GM23338 (cell line): ENCODE results near the gene MBD5.

Experiments used
- CREB1 ChIP-seq: fragments of 250-450 bp; sonication (Bioruptor Pico); IDR thresholded peaks from 2 replicates; pipeline ENCODE4 v1.5.0; 2020; ENCODE audit warnings: low read depth, mild to moderate bottlenecking, moderate library complexity
- CTCF ChIP-seq, 2 experiments: fragments of 200-600 bp in 1 of 2; sonication (generic) in 1 of 2; conservative IDR thresholded peaks; 2 replicates each; pipeline versions ENCODE4 v1.5.1 to v1.6.1; 2016 to 2017; ENCODE audit warnings: antibody characterized with exemption in 2 of 2, low read depth in 2 of 2, mild to moderate bottlenecking in 2 of 2, moderate library complexity in 1 of 2
- EZH2 ChIP-seq: fragments of 200-600 bp; sonication (generic); IDR thresholded peaks from one replicate; pipeline ENCODE4 v1.8.0; 2017; ENCODE audit warnings: antibody characterized with exemption, mild to moderate bottlenecking, low read depth; ENCODE audit not compliant: unreplicated experiment
- EZH2phosphoT487 ChIP-seq: fragments of 200-600 bp; sonication (generic); IDR thresholded peaks from one replicate; pipeline ENCODE4 v1.8.1; 2018; ENCODE audit warnings: antibody characterized with exemption; ENCODE audit not compliant: unreplicated experiment
- JUNB ChIP-seq: IDR thresholded peaks from one replicate; pipeline ENCODE4 v1.6.1; 2016; ENCODE audit warnings: antibody characterized with exemption; ENCODE audit not compliant: unreplicated experiment
- NANOG ChIP-seq: IDR thresholded peaks from 2 replicates; pipeline ENCODE4 v1.6.1; 2016; ENCODE audit warnings: antibody characterized with exemption, borderline replicate concordance
- POLR2AphosphoS5 ChIP-seq: IDR thresholded peaks from 2 replicates; pipeline ENCODE4 v1.6.1; 2016; ENCODE audit warnings: antibody characterized with exemption, low read depth
- STAT1 ChIP-seq: IDR thresholded peaks from one replicate; pipeline ENCODE4 v1.6.1; 2016; ENCODE audit warnings: antibody characterized with exemption; ENCODE audit not compliant: unreplicated experiment
- ZNF114 ChIP-seq: fragments of 250-450 bp; sonication (Bioruptor Pico); IDR thresholded peaks from 2 replicates; pipeline ENCODE4 v1.5.0; 2020; ENCODE audit warnings: mild to moderate bottlenecking, moderate library complexity
- ZNF331 ChIP-seq: fragments of 250-450 bp; sonication (Bioruptor Pico); IDR thresholded peaks from 2 replicates; pipeline ENCODE4 v1.5.0; 2020; ENCODE audit warnings: low read depth, mild to moderate bottlenecking, moderate library complexity
- TF ChIP-seq, protein P1 (sequence below): IDR thresholded peaks from one replicate; pipeline ENCODE4 v1.6.1; 2018; ENCODE audit warnings: antibody characterized with exemption; ENCODE audit not compliant: unreplicated experiment
- TF ChIP-seq, protein P2 (sequence below): fragments of 250-450 bp; sonication (Bioruptor Pico); IDR thresholded peaks from 2 replicates; pipeline ENCODE4 v1.5.0; 2020; ENCODE audit warnings: mild to moderate bottlenecking, moderate library complexity
- TF ChIP-seq, protein P3 (sequence below): IDR thresholded peaks from 2 replicates; pipeline ENCODE4 v1.6.1; 2016; ENCODE audit warnings: antibody characterized with exemption

GRCh38 chr2:148253685-148254084, 232.8 kb downstream of the MBD5 start:
- TF ChIP-seq, protein P1, sequence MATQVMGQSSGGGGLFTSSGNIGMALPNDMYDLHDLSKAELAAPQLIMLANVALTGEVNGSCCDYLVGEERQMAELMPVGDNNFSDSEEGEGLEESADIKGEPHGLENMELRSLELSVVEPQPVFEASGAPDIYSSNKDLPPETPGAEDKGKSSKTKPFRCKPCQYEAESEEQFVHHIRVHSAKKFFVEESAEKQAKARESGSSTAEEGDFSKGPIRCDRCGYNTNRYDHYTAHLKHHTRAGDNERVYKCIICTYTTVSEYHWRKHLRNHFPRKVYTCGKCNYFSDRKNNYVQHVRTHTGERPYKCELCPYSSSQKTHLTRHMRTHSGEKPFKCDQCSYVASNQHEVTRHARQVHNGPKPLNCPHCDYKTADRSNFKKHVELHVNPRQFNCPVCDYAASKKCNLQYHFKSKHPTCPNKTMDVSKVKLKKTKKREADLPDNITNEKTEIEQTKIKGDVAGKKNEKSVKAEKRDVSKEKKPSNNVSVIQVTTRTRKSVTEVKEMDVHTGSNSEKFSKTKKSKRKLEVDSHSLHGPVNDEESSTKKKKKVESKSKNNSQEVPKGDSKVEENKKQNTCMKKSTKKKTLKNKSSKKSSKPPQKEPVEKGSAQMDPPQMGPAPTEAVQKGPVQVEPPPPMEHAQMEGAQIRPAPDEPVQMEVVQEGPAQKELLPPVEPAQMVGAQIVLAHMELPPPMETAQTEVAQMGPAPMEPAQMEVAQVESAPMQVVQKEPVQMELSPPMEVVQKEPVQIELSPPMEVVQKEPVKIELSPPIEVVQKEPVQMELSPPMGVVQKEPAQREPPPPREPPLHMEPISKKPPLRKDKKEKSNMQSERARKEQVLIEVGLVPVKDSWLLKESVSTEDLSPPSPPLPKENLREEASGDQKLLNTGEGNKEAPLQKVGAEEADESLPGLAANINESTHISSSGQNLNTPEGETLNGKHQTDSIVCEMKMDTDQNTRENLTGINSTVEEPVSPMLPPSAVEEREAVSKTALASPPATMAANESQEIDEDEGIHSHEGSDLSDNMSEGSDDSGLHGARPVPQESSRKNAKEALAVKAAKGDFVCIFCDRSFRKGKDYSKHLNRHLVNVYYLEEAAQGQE: no peak
- TF ChIP-seq POLR2AphosphoS5: no peak
- no peak for TF ChIP-seq CTCF (conservative IDR thresholded peaks at IDR 0.05; ENCODE audit: low read depth in 2 of 2)
- TF ChIP-seq JUNB: no peak
- no peak for TF ChIP-seq EZH2
- TF ChIP-seq CREB1 (CRISPR knock-in tag): no peak
- TF ChIP-seq EZH2phosphoT487: no peak
- TF ChIP-seq, protein P2, sequence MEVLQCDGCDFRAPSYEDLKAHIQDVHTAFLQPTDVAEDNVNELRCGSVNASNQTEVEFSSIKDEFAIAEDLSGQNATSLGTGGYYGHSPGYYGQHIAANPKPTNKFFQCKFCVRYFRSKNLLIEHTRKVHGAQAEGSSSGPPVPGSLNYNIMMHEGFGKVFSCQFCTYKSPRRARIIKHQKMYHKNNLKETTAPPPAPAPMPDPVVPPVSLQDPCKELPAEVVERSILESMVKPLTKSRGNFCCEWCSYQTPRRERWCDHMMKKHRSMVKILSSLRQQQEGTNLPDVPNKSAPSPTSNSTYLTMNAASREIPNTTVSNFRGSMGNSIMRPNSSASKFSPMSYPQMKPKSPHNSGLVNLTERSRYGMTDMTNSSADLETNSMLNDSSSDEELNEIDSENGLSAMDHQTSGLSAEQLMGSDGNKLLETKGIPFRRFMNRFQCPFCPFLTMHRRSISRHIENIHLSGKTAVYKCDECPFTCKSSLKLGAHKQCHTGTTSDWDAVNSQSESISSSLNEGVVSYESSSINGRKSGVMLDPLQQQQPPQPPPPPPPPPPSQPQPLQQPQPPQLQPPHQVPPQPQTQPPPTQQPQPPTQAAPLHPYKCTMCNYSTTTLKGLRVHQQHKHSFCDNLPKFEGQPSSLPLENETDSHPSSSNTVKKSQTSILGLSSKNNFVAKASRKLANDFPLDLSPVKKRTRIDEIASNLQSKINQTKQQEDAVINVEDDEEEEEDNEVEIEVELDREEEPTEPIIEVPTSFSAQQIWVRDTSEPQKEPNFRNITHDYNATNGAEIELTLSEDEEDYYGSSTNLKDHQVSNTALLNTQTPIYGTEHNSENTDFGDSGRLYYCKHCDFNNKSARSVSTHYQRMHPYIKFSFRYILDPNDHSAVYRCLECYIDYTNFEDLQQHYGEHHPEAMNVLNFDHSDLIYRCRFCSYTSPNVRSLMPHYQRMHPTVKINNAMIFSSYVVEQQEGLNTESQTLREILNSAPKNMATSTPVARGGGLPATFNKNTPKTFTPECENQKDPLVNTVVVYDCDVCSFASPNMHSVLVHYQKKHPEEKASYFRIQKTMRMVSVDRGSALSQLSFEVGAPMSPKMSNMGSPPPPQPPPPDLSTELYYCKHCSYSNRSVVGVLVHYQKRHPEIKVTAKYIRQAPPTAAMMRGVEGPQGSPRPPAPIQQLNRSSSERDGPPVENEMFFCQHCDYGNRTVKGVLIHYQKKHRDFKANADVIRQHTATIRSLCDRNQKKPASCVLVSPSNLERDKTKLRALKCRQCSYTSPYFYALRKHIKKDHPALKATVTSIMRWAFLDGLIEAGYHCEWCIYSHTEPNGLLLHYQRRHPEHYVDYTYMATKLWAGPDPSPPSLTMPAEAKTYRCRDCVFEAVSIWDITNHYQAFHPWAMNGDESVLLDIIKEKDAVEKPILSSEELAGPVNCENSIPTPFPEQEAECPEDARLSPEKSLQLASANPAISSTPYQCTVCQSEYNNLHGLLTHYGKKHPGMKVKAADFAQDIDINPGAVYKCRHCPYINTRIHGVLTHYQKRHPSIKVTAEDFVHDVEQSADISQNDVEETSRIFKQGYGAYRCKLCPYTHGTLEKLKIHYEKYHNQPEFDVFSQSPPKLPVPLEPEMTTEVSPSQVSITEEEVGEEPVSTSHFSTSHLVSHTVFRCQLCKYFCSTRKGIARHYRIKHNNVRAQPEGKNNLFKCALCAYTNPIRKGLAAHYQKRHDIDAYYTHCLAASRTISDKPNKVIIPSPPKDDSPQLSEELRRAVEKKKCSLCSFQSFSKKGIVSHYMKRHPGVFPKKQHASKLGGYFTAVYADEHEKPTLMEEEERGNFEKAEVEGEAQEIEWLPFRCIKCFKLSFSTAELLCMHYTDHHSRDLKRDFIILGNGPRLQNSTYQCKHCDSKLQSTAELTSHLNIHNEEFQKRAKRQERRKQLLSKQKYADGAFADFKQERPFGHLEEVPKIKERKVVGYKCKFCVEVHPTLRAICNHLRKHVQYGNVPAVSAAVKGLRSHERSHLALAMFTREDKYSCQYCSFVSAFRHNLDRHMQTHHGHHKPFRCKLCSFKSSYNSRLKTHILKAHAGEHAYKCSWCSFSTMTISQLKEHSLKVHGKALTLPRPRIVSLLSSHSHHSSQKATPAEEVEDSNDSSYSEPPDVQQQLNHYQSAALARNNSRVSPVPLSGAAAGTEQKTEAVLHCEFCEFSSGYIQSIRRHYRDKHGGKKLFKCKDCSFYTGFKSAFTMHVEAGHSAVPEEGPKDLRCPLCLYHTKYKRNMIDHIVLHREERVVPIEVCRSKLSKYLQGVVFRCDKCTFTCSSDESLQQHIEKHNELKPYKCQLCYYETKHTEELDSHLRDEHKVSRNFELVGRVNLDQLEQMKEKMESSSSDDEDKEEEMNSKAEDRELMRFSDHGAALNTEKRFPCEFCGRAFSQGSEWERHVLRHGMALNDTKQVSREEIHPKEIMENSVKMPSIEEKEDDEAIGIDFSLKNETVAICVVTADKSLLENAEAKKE (CRISPR knock-in tag): no peak
- TF ChIP-seq, protein P3, sequence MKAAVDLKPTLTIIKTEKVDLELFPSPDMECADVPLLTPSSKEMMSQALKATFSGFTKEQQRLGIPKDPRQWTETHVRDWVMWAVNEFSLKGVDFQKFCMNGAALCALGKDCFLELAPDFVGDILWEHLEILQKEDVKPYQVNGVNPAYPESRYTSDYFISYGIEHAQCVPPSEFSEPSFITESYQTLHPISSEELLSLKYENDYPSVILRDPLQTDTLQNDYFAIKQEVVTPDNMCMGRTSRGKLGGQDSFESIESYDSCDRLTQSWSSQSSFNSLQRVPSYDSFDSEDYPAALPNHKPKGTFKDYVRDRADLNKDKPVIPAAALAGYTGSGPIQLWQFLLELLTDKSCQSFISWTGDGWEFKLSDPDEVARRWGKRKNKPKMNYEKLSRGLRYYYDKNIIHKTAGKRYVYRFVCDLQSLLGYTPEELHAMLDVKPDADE: no peak
- no peak for TF ChIP-seq ZNF114 (CRISPR knock-in tag)
- TF ChIP-seq ZNF331 (CRISPR knock-in tag): no peak
- TF ChIP-seq STAT1: no peak
- no peak for TF ChIP-seq NANOG
